Mucosa of descending colon (tissue), 3 donors: ENCODE data around the gene HNRNPA1. TPM values are rescaled to one million over a fixed set of nuclear protein-coding genes. Genes with fewer than 3 reads are reported as not detected.

Experiments used
- ATAC-seq: fragments of 200-7000 bp; cut with Tn5 transposase; one replicate; pipeline ENCODE4 v1.9.1; 2020; ENCODE audit warnings: mild to moderate bottlenecking, moderate library complexity
- DNase-seq, 3 donors: peaks; one replicate each; pipeline ENCODE4 v3.0.0-alpha.2; 2020
- H3K36me3 ChIP-seq: fragments of 200-600 bp; one replicate; pipeline ENCODE4 v1.8.0; 2021; ENCODE audit warnings: low read depth, mild to moderate bottlenecking
- H3K4me1 ChIP-seq: fragments of 200-600 bp; one replicate; pipeline ENCODE4 v1.8.0; 2021; ENCODE audit warnings: low read depth, mild to moderate bottlenecking
- H3K4me3 ChIP-seq: fragments of 200-600 bp; one replicate; pipeline ENCODE4 v1.8.0; 2021; ENCODE audit warnings: mild to moderate bottlenecking
- H3K9me3 ChIP-seq: fragments of 200-600 bp; one replicate; pipeline ENCODE4 v1.8.0; 2021; ENCODE audit warnings: mild to moderate bottlenecking
- intact Hi-C, 2 donors: fragments of 100-400 bp; cut with DNase I in 1 of 2; cut with micrococcal nuclease in 1 of 2; formaldehyde crosslinking; loops; one replicate each; pipeline versions ENCODE4 v1.11.0 to v1.11.1; 2022; cut with DNase I, micrococcal nuclease
- total RNA-seq, 3 donors: library from RNA; stranded (reverse); fragmentation: NEBNext Ultra II Directional in 2 of 3; extraction: Animal tissue kit (Norgen Biotek cat#: 25700) in 2 of 3; gene quantifications; one replicate each; pipeline versions ENCODE4 v1.2.1 to v1.2.4, GENCODE V29; 2021 to 2023
- TF ChIP-seq, protein P1 (sequence below): fragments of 200-600 bp; IDR thresholded peaks from one replicate; pipeline ENCODE4 v1.8.0; 2022; ENCODE audit warnings: antibody characterized with exemption, mild to moderate bottlenecking
- donor health status: DM: no; HTN: no; CAD: no; lungs with moderate emphysema.
- donor health status: DM: no; HTN: no; CAD: no.
- donor health status: DM: no; HTN: yes; CAD: no.

The HNRNPA1 gene
- total RNA-seq, 3 donors from 2014 or later, result 580 to 894 (median 610) TPM

DNA sequence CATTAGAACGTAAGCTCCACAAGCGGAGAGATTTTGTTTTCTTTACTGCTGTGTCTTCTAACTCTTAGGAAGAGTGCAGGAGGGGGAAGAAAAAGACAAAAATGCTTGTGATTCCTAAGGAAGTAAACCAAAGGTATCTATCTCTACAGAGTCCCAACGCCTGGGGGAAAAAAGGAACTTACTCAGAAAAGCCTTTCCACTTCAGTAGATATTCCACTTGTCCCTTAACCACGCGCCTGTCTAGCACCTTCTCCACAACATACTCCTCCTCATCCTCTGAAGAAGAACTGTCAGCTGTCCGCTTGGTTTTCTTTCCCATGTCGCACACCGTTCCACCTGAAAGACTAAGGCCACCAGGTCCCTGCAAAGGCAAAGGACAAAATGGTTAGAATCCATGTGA, 23.2 kb upstream of the HNRNPA1 start:
- no peak for DNase-seq
- intact Hi-C loops, result no loop called here
- Histone ChIP-seq H3K36me3 (peaks cover 4% of the 10 kb centered on the region), H3K9me3 (no peaks in the 10 kb centered on the region), H3K4me1 (peaks cover 10% of the 10 kb centered on the region), H3K4me3 (no peak overlapping the region)
- no peak for ATAC-seq
- TF ChIP-seq, protein P1, sequence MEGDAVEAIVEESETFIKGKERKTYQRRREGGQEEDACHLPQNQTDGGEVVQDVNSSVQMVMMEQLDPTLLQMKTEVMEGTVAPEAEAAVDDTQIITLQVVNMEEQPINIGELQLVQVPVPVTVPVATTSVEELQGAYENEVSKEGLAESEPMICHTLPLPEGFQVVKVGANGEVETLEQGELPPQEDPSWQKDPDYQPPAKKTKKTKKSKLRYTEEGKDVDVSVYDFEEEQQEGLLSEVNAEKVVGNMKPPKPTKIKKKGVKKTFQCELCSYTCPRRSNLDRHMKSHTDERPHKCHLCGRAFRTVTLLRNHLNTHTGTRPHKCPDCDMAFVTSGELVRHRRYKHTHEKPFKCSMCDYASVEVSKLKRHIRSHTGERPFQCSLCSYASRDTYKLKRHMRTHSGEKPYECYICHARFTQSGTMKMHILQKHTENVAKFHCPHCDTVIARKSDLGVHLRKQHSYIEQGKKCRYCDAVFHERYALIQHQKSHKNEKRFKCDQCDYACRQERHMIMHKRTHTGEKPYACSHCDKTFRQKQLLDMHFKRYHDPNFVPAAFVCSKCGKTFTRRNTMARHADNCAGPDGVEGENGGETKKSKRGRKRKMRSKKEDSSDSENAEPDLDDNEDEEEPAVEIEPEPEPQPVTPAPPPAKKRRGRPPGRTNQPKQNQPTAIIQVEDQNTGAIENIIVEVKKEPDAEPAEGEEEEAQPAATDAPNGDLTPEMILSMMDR, result no peak

- Histone ChIP-seq H3K4me3 (no peak overlapping the region), H3K4me1 (peaks cover 10% of the 10 kb centered on the region)
- DNase-seq, result no peak
These were observed 22.3 kb upstream of the HNRNPA1 start for GRCh38 chr12:54258201-54258681.

GRCh38 chr12:54259194-54260011, 21.1 kb upstream of the HNRNPA1 start:
- H3K4me3 ChIP-seq, result no peak overlapping the region
- ATAC-seq (peak; percentile 87), DNase-seq (peak; percentile 49 to 69 (median 62))
- intact Hi-C loops, result no loop called here
- H3K36me3 ChIP-seq, result peaks cover 4% of the 10 kb centered on the region
- H3K9me3 ChIP-seq, result no peaks in the 10 kb centered on the region
- H3K4me1 ChIP-seq, result peaks cover 10% of the 10 kb centered on the region
- TF ChIP-seq, protein P1, result no peak

More at GRCh38 chr12:54258201-54258681, 22.3 kb upstream of the HNRNPA1 start:
- TF ChIP-seq, protein P1, result no peak
- Histone ChIP-seq H3K36me3 (peaks cover 4% of the 10 kb centered on the region), H3K9me3 (no peaks in the 10 kb centered on the region)
- intact Hi-C loops, result no loop called here
- ATAC-seq, result no peak

- peaks cover 2% of the 10 kb centered on the region for H3K36me3 ChIP-seq
- no peaks in the 10 kb centered on the region for H3K9me3 ChIP-seq
- no peak for ATAC-seq
- DNase-seq, result no peak
- intact Hi-C loops, result no loop called here
- no peak overlapping the region for H3K4me3 ChIP-seq
- peaks cover 10% of the 10 kb centered on the region for H3K4me1 ChIP-seq
- TF ChIP-seq, protein P1, result no peak
These were observed 18.6 kb upstream of the HNRNPA1 start for GRCh38 chr12:54261815-54262402.

GRCh38 chr12:54262403-54262925, 18.1 kb upstream of the HNRNPA1 start:
- H3K9me3 ChIP-seq, result no peaks in the 10 kb centered on the region
- TF ChIP-seq, protein P1, result no peak

More at GRCh38 chr12:54262403-54262925, 18.1 kb upstream of the HNRNPA1 start:
- peak in 1 of 3 donors; percentile 25 for DNase-seq
- Histone ChIP-seq H3K4me1 (peaks cover 10% of the 10 kb centered on the region), H3K4me3 (no peak overlapping the region), H3K36me3 (no peaks in the 10 kb centered on the region)
- intact Hi-C loops, result no loop called here
- ATAC-seq, result peak; percentile 48
